NCI-H1105 treated with DMSO at 0.1 percent for 48 hours (cell line): Measurements from ENCODE around the gene METAP2.

Experiments used
- DNase-seq: peaks from one replicate; lab custom pipeline; 2025; lab: John Stamatoyannopoulos, UW

Gene METAP2

GRCh38 chr12:95513599-95513998 is 39.6 kb downstream of the METAP2 start:
- no peak for DNase-seq

DNA sequence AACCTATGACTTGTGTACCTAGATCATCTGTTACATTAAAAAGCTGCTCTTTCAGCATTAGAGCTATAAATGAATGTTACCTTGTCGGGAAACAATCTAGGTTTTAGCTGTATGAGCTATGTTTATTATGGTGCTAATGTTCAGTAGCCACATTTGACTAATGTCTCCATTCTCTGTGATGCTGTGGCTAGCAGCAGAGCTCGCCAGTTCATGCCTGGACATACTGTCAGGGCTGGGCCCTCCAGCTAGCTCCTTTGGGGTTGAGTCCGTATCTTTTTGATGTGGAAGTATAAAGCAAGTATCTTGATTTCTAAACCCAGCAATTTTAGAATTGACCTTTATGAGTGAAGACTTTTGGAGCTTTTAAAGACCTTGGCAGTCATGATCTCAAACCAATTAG is 41.2 kb downstream of the METAP2 start:
- DNase-seq, result no peak

- DNase-seq, result no peak
Observed at GRCh38 chr12:95516757-95517156, 42.8 kb downstream of the METAP2 start.

DNA sequence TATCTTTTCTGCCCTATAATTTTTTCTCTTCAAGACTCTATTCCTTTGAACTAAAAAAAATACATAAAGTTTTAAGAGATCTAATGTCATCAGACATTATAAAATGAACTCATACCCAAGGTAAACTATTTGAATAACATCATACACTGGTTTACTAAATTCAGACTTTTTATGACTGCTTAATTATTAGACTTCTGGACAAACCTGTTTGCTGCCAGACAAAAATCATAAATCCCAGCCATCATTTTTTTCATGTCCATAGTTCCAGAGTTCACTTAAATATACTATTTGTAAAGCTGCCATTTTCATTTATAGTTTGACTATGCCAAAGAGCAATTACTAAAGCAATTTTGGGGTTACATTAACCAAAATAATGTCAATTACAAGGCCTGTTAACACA is 43.3 kb downstream of the METAP2 start:
- DNase-seq, result no peak

GRCh38 chr12:95518944-95519343 is 45.0 kb downstream of the METAP2 start:
- no peak for DNase-seq

GRCh38 chr12:95520816-95521215 is 46.9 kb downstream of the METAP2 start:
- no peak for DNase-seq

DNA sequence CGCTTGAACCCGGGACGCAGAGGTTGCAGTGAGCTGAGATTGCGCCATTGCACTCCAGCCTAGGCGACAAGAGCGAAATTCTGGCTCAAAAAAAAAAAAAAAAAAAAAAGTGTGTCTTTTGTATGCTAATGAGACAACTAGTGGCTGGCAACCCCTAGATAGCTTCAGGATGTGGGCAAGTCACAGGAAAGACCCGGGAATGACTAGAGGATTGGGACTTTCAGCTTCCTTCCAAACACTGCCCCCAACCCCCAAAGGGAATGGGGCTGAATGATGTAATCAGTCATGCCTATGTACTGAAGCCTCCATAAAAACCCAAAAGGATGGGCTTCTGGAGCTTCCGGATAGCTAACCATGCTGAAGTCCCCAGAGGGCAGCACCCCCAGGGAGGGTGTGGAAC is 48.7 kb downstream of the METAP2 start:
- DNase-seq, result no peak

- no peak for DNase-seq
Observed at GRCh38 chr12:95528431-95528830, 54.5 kb downstream of the METAP2 start.

DNA sequence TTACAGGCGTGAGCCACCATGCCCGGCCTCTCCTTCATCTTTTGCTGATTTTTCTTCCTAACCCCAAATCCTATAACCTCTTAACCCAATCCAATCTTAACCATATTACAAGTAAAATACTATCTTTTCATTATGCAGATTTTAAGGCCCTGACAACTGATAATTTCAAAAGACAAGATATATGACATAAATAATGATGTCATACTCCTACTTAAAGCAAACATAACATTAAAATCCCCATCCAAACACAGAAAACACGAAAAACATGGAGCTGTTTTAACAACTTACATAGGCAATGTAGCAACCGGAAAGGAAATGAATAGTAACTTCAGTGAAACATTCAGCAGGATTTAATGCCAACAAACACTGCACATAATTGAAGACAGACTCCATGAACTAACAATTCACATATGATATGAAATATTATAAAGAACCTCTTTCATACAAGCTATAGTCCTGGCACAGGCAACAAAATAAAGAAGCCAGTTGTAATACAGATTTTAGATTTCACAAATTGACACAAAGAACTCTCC is 55.8 kb downstream of the METAP2 start:
- DNase-seq, result no peak

GRCh38 chr12:95532851-95533250 is 58.9 kb downstream of the METAP2 start:
- no peak for DNase-seq

DNA sequence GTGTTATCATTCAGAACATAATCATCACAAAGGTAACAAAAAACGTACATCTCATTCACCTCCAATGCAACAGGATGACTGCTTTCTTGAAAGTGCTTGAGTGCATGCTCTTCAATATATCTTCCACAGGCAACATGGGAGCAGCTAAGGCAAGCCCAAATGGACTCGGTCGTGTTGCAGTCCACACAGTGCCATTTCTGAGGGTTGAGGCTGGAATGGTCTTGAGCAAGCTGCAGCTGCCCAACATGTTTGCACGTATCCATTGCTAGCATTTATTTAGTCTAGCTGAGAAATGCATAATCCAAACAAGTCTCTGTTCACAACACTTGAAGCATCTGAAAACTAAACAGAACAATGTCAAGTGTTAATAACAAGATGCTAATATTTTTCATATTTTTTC is 60.0 kb downstream of the METAP2 start:
- no peak for DNase-seq

GRCh38 chr12:95538006-95538405 is 64.1 kb downstream of the METAP2 start:
- DNase-seq, result no peak

DNA sequence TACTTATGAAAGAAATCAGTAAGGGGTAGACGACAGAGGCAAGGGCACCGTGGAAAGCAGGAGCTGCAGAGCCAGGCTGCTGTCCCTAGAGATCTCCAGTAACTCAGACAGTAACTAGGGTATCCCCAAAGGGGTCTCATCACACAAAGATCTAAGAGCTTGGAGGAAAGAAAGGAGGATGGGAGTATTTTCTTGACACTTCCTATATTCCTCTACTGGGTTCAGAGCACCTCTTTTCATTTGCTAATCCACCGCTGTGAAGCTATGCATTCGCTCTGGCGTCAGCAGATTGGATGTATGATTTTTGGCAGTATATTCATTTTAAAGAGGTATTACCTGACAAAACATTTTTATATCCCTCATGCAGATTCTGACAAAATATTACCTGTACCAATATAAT is 64.7 kb downstream of the METAP2 start:
- DNase-seq, result no peak

- no peak for DNase-seq
Observed at GRCh38 chr12:95541436-95541835, 67.5 kb downstream of the METAP2 start.

- no peak for DNase-seq
Observed at GRCh38 chr12:95543305-95543704, 69.4 kb downstream of the METAP2 start.

- no peak for DNase-seq
Observed at GRCh38 chr12:95544756-95545155, 70.8 kb downstream of the METAP2 start.

- DNase-seq, result no peak
Observed at GRCh38 chr12:95545303-95545702, 71.4 kb downstream of the METAP2 start.

GRCh38 chr12:95545731-95546490 is 72.0 kb downstream of the METAP2 start:
- peak; percentile 83 for DNase-seq

DNA sequence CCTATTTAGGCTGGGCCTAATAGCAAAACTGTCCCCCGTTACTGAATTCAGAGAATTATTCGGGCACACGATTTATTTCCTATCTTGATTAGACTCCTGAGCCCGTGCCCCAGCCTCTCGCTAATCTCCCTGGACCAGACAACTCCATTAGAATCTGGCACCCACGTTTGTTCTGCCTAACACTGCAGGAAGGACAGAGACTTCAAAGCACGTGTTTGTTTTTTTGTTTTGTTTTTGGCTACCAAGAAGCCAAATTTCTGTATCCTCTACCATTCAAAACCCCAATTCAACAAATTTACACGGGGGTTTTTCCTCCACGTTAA is 72.5 kb downstream of the METAP2 start:
- DNase-seq, result no peak

DNA sequence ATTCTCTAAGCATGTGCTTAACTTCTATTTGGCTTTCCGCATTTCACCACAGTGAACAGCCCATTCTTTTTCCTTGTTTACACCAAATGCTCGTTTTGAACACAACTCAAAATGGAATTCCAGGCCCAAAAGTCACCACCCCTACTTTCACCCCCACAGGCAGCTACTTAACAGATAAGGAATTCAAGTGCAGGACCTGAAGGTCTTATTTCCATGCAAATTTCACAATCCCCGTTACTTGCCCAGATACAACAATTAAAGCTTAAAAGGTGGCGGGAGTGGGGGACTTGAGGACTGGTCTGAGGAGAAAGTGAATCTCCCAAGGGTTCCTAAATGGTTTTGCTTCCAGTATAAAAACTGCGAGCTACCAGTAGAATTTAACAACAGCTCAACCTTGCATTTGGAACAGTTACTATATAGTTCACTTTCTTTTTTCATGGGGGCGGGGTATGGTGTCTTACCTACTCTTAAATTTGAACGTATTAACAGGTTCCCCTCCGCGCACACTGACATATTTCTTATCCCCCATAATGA is 73.6 kb downstream of the METAP2 start:
- DNase-seq, result no peak

GRCh38 chr12:95548056-95548538 is 74.1 kb downstream of the METAP2 start:
- peak; percentile 45 for DNase-seq

DNA sequence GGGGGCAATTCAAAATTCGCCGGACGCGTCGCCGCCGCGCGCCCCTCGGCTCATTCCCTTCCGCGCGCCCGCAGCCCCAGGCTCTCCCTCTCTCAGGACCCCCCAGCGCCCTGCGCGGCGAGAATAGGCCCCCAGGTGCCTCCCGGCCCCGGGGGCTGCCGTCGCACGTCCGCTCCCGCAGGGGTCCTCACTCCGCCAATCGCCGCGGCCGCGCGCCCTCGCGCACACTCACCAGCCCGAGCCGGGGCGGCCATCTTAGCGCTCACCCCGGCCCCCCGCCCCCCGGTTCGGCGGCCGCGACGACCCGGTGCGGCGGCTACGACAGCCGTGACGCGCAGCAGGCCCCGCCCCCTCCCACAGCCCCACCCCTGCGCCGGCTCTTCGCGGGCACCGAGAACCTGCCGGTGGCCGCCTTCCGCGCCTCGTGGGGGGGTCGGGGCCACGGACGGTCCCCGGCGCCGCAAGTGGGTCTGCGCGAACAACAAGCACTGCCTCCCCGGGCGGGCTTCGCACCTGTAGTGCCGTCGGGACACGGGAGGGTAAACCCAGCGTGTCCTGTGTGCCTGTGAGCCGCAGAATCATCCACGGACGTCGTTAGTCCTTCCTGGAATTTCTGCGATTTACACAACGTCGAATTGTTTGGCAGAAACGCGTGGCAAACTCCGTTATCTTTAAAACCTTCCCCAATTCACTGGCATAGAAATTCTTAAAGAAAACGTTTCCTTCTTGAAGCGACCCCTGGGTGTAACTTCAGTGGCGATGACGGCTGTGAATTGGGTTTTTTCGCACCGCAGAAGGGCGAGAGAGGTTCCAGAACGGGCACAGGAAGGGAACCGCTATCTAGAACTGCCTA is 74.8 kb downstream of the METAP2 start:
- DNase-seq, result peak; percentile 38
